Stimulated activated naive CD8-positive, alpha-beta T cell treated with anti-CD3 and anti-CD28 coated beads, Interleukin-15, Interleukin-2, amounts not matched to agents 100 U/mL and 50 U/mL, for 24 hours (primary cell): ENCODE data around the gene ADAM12.

Experiments used
- ATAC-seq: fragments of 150-1000 bp; cut with Tn5 transposase; one replicate; pipeline ENCODE4 v1.10.0; 2021
- DNase-seq: peaks from one replicate; pipeline ENCODE4 v3.0.0; 2021

The ADAM12 gene

DNA sequence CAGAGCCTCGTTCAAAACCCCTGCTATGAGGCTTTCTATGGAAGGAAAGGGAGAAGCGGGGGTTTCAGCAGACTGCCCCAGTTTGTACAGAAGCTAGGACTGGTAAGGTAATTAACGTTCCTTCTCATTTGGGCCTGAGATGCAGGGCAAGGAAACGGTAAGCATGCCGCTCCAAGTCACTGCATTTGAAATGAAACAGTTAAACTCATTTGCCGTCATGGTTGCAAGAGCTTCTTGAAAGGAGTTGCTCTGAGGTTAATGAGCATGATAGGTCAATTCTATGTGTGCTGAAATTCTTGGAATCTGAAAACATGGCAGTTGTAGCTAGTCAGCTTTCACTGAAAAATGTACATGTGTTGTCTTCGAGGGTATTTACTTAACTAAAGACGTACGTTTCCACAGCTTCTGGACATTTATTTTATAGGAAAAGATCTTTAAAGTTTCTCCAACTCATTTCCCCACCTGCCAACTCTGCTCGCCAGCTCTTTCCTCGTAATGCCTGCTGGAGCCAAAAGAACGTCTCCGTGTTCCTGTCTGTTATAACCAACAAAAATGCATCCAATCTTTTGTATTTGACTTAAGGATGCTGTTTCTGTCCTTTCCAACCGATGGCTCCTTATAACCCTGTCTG lies 73.3 kb downstream of the ADAM12 start:
- DNase-seq = no peak
- no peak for ATAC-seq

DNA sequence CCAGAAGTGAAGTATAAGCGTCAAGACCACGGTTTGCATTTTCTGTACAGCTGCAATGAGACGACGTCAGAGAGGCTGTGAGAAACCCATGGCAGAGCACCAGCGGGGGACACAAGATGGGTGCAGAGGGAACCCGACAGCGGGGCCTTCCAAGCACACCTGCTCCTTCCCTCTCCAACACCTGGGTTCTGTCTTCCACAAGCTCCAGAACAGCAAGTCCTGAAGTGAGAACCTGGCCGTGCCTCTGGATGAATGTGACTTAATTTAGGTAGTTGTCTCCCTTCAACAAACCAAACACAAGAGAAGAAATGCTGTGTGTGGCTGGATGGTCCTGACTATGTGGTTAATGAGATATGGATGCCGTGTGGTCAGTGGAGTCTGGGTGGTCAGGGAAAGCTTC lies 76.1 kb downstream of the ADAM12 start:
- ATAC-seq = no peak
- DNase-seq = no peak

DNA sequence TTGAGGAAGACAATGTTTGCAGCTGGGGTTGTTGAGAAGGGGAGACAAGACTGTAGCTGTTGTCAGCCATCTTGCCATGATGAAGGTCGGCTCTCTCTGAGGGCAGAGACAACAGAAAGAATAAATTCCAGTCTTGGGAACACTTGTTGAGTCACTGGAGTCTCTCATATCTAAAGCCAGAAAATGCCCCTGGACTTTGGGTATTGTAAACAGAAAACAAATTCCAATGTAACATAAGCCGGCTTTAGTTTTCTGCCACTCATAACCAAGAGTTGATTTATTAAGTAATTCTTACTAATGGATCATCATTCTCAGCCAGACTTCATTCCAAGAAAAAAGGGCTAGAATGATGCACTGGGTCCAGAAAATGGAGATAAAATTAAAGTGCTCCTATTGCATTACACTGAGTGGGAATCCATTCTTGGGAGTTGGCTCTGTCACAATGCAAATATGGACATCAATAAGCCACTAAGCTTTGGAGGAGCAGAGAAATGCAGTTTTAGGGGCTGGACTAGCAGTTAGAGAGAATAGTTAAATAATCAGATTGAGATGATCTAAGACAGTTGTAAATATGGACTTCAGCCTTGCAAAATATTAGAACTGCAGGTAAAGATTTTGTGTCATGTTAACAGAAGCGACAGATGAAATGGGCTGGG lies 78.9 kb downstream of the ADAM12 start:
- no peak for ATAC-seq

DNA sequence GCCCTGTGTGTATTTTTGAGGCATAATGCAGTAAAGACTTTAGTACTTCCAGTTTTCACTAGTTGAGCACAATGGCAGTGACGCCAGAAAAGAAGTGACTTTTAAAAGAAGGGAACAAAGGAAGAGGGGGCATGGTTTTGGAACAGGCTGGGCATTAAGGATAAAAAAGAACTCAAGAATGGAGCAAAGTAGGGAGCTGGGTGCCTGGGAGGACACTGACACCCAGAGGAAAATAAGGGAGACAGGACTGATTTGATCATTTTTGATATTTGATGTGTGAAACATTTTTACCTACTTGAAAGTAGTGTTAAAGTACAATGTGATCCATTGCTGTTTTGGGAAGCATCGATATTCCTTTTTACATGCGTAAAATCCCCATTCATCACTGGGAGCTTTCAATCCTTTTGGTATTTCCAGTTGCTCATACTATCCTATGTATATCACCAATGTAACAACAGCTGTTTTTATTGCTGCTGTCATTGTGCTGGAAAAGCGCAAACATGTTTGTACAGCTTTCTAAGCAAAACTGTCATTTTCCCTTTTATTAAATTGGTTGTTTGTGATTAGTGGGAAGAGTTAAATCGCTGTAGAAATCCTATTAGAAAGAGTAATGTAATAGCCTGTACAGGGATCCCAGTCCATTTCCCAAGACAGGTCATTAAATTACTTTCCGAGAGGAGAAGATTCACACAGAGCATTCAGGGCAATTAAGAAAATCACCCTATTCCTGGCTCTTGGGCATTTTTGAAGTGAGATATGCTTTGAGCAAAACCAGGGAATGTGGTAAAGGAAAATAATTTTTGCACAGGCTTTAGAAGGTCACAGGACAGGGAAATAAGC lies 85.2 kb downstream of the ADAM12 start:
- DNase-seq (no peak), ATAC-seq (no peak)

More for the DNA sequence above, 78.9 kb downstream of the ADAM12 start:
- no peak for DNase-seq

DNA sequence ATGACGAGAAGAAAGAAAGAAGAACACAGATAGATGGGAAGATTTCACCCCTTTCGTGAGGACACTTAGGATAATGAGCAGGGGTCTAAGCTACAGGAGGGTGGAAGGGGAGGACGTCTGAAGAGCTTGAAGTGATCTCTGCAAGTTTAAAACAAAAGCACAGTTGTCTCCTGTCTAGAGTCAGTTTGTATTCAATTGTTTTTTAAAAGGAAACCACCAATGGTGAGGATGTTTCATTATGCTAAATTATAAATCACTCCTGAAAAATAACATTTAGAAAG lies 85.9 kb downstream of the ADAM12 start:
- DNase-seq = no peak
- no peak for ATAC-seq

DNA sequence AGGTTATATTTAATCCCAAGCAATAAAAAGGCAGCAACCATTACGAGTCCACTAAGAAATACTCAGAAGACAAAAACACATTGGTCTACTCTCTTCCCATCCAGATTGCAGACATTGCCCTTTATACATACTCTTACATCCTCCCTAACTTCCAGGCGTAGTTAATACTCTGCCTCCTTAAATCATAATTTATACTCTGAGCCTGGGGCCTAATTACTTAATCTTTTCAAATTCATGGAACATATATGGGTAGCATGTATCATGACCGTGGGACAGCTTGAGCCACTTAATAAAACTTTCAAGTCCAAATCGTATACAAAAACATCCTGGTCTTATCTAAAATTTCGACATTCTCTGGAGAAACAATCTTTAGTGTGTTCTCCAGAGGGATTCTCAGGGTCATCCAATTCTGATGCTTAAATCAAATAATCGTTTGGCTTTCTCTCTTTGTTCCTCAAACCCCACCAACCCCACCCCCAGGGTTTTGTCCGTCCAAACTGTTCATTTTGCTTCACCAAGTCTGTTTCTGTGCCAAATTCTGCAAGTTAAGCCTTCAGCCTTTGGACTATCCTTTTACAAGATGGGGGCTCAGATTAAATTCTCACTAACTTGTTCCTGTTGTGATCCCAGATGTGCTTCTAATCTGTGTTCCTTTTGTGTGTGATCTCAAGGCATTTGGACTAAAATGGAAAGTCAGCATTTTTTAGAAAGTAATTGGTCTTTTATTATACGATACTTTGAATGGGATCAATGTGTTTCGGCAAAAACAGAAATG lies 86.4 kb downstream of the ADAM12 start:
- DNase-seq (no peak), ATAC-seq (no peak)

DNA sequence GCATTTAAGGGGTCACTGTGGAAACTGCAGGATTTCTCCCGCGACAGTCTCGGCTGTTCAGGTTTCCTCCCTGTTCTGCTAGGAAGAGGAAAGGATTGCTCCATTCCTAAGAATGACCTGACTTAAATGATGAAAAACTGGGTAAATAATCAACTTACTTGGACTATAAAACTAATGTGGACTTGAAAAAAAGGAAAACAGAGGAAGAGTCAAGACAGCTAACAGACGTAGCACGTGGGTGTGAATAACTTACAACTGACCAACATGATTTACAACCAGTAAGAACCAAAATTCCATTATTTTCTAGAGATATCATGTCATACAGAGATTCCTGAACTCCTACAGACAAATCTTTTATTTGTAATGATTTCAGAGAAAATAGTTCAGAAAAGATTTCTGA lies 93.8 kb downstream of the ADAM12 start:
- DNase-seq (no peak), ATAC-seq (no peak)

DNA sequence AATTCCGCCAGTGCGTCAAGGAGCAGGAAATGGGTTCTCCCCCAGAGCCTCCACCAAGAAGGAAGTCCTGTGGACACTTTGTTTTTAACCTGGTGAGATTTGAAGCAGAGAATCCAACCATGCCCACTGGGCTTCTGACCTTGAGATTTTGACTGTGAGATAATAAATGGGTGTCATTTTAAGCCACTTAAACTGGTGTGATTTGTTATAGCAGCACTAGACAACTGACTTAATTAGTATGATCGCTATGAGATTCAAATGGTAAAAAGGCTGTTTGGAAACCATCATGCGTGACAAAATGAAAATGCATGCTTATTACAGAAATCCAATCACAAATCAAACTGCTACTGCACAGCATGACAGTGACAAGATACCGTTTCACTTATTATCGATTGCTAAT lies 98.0 kb downstream of the ADAM12 start:
- no peak for ATAC-seq
- no peak for DNase-seq

DNA sequence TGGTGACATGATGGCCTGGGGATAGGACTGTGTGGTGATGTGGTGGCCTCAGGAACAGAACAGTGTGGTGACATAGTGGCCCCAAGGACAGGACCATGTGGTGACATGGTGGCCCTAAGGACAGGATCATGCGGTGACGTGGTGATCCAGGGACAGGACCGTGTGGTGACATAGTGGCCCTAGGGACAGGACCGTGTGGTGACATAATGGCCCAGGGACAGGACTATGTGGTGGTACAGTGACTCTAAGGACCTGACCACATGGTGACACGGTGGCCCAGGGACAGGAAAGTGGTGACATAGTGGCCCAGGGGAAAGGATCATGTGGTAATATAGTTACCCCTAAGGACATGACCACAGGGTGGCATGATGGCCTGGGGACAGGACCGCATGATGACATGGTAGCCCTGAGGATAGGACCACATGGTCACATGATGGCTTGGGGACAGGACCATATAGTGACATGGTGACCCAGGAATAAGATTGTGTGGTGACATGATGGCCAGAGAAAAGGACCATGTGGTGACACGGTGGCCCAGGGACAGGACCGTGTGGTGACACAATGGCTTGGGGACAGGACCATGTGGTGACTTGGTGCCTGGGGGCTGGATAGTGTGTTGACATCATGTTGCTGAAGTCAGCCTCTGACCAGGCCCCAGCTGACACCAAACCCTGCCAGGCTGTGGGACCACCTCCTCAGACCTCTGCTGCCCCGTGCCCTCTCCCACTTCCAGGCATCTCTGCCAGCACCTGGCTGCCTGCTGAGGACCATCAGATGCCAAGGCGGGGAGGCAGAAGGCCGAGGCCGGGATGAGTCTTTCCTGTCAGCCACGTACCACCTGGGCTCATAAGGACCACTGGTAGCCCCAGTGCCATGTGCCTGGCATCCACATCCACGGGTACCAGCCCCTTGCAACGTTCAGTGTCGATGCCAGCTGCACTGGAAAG lies 99.5 kb downstream of the ADAM12 start:
- DNase-seq (no peak), ATAC-seq (no peak)

DNA sequence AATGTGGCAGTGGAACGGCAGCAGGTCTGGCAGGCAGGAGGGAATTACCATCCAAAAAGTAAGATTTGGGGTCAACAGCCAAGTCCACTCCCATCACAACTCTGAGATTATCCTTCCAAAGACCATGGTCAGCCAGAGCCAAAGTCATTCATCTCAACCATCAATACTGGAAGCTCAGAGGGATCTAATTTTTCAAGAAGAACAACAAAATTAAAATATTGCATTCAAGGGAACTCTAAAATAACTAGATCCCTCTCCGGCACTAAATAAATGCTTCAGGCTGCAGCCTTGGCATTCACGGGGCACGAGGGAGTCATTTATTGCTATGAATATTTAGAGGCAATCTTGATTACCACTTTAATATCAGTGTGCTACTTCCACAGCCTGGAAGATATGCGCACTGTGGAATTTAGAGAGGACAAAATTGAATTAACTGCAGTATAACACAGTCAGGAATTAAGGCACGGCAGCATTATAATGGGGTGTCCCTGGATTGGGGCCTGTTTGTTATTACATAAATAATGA lies 102.0 kb downstream of the ADAM12 start:
- ATAC-seq (no peak), DNase-seq (no peak)

DNA sequence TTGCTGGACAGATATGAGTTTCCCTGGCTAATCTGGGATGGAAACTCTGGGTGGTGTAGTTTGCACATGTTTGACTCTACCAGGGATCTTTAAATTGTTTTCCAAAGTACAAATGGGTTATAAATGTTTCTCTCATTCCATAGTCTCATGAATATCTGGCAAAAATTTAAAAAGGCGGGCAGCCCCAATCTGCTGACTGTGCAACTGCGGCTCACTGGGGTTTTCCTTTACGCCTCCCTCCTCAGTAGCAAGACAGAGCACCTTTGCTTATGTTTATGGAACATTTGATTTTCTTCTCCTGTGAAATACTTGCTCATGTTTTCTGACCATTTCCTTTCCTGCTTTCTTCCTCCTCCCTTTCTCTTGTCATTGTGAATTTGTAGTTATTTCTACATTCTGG lies 105.0 kb downstream of the ADAM12 start:
- ATAC-seq (no peak), DNase-seq (no peak)

DNA sequence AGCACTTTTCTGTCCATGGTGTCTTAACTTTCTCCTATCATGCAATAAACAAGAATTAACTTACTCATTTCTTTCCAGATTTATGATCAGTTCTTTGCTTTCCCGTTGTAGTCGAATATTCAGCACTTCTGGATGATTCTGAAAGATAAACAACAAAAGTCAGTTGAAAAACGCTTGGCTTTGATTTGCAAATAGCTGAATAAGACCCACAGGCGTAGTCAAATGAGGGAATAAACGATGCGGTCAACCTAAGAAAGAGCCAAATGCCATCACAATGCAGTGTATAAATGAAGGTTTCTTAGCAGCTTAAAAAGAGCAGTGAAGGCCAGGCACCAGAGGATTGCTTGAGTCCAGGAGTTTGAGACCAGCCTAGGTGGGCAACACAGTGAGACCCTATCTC lies 109.4 kb downstream of the ADAM12 start:
- ATAC-seq (no peak), DNase-seq (no peak)

DNA sequence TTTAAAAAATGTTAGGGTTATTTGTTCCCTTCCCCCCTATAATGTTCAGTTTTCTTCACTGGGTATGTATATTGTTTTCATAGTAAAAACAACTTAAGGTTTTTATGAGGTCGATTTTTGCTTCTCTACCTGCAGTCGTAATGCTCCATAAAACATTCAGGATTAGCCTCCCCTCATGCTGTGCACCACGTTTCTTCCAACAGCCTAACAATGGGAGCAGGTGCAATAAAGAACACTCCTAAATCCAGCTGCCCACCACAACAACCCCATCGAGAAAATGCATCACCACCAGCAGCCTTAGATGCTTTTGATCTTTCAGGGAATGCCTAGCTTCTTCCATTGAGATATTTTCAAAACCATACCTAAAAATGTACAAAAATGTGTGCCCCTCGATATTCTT lies 111.1 kb downstream of the ADAM12 start:
- ATAC-seq (no peak), DNase-seq (no peak)

DNA sequence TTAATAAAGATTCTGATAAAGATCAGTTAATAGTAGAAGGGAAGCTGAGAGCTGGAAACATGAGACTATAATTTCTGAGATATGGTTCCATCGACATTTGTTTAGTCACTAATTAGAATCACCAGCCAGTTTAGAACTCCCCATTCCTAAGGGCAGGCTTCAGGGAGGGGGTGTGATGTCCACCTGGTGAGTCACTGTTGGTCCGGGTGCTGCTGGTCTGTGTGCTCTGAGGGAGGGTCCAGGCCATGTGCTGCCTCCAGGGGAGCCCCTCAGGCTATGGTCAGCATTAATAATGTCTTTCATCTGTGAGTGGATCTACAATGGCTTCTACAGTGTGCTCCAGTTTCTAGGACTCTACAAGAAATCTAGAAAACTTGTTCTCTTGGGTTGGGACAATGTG lies 115.8 kb downstream of the ADAM12 start:
- no peak for ATAC-seq
- no peak for DNase-seq

DNA sequence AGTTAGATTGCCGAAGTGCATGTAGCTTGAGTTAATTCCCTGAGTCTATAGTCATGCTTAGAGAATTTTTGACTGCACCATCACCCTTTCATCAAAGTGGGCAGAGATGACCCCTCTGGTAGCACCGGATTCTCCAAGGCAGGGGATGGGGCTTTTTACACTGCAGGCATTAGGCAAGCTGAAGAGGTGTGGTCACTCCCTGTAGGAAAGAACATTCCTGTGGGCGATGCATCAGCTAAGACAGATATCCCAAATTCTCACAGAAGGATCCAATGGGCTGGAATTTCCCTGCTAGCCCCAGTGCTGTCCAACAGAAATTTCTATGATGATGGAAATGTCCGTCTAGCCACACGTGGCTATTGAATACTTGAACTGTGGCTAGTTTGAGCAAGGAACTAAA lies 118.2 kb downstream of the ADAM12 start:
- ATAC-seq (no peak), DNase-seq (no peak)

DNA sequence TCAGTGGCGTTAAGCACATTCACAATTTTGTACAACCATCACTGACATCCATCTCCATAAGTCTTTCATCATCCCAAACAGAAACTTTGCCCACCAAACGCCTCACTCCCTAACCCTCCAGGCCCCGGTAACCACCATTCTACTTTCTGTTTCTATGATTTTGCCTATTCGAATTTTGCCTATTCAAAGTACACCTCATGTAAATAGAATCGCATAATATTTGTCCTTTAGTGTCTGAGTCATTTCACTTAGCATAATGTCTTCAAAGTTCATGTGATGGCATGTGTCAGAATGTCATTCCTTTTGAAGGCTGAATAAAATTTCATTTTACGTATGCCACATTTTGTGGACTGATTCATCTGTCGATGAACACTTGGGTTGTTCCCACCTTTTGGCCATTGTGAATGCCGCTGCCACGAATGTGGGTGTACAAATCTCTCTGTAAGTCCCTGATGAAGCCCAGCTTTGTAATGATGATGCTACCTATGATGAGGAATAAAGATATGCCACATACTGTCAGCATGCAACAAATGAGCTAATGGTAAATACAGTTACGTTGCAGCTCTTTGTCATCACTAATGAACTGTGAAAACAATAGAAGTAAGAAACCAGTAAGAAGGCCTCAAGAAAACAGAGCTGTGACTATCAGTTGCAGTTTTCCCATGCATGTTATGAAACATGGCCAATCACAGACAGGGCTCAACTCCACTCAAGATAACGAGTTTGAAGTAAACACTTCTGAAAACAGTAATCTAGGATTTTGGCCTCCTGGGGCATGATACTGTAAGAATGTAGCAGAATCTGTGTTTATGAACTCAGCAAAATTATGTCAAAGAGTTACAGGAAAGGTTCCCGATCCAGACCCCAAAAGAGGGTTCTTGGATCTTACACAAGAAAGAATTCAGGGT lies 120.0 kb downstream of the ADAM12 start:
- ATAC-seq = no peak
- DNase-seq = no peak

DNA sequence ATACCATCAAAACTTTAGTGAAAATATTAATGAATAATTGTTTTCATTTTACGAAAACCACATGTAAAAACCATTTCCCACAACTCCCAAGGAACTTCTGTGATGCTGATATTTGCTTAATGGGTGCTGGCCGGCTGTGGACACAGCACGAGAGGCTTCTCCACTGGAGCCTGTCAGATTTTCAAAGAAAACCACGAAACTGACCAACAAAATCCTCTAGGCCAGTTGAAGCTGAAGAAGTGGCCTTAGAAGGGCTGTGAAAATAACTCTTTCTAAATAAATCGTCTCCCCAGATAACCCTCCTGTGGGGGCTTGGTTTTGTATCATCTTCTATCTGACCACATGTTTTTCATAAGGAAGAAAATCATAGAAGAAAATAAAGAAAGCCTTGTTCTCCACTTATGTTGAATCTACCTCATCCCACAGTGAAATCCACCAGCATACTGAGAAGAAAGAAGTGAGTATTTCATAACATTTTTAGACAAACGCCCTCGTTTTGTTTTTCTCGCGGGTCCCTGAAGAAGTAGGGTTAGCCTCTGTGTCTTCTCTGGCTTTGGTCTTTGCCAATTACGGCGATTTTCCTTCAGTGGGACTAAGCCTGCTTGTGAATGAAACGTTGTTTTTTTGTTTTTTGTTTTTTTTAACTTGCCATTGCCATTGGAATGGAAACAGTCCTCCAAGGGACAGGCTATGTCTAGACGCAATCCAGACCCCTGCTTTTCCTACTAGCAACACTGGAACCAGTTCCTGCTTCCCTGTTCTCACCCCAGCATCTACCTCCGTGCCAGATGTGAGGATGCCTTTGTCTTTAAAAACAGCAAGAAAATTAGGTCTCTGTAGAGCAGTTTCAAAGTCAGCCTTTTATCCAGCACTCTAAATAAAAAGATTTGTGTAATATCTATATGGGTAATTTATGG lies 123.9 kb downstream of the ADAM12 start:
- ATAC-seq (no peak), DNase-seq (no peak)

DNA sequence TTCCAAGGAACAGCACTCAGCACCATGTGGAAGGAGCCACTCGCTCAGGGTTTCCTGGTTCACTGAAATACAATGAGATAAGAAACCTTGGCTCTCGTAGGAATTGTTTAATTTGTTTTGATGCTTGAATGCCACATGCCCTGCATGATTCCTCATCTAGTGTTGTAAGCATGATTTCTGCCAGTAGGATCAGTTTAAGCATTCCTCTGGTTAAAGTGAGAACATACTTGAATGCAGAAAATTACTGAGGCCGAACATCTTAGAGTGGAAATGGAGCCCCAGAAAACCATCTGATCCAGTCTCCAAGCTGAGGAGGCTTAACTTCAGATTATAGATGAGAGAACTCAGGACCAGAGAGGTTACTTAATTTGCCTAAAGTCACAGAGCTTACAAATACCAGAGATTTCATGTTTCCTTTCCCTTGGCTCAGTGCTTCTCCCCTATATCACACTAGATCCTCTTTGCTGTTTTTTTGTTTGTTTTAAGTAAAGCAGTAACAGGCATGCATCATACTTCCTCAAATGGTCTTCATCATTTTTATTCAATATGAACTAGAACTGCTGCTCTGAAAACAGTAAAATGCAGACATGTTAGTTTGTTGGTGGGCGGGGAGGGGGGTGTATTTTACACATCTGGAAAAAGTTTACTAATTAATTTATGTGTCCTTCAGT lies 125.1 kb downstream of the ADAM12 start:
- no peak for DNase-seq
- no peak for ATAC-seq
